GM12892 (cell line): Measurements from ENCODE around the gene PPFIA1.

Source experiments
- DNase-seq: peaks from one replicate; pipeline ENCODE4 v3.0.0; 2011; ENCODE audit not compliant: insufficient read length
- FAIRE-seq: peaks from 2 replicates; lab custom pipeline; 2011; peaks lifted over from hg19 to GRCh38; lab: Jason Lieb, UNC
- POLR2A ChIP-seq: IDR thresholded peaks from 2 replicates; pipeline ENCODE4 v1.6.1; 2011; ENCODE audit warnings: low read depth, low read length, control low read depth
- POLR2AphosphoS5 ChIP-seq: IDR thresholded peaks from 2 replicates; pipeline ENCODE4 v1.6.1; 2011; ENCODE audit warnings: low read depth, low read length, control low read depth
- TAF1 ChIP-seq: IDR thresholded peaks from 2 replicates; pipeline ENCODE4 v1.6.1; 2011; ENCODE audit warnings: low read depth, mild to moderate bottlenecking, control low read depth, low read length, borderline replicate concordance

Gene PPFIA1

DNA sequence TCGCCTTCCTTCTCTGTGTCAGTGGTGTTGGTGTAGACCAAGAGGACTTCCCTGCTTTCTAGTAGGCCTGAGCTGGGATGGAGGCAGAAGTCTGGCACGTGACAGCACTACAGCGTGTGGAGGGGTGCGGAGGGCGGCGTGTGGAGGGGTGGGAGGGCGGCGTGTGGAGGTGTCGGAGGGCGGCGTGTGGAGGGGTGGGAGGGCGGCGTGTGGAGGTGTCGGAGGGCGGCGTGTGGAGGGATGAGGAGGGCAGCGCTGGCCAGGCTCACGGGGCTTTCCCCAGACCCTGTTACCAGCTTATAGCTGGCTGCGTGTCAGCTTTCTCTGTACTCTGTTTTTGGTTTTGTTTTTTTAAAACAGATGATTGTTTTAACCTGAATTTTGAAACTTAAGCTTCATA, 82.1 kb downstream of the PPFIA1 start:
- DNase-seq (no peak), FAIRE-seq (no peak)
- TF ChIP-seq POLR2AphosphoS5 (no peak), POLR2A (no peak), TAF1 (no peak)

DNA sequence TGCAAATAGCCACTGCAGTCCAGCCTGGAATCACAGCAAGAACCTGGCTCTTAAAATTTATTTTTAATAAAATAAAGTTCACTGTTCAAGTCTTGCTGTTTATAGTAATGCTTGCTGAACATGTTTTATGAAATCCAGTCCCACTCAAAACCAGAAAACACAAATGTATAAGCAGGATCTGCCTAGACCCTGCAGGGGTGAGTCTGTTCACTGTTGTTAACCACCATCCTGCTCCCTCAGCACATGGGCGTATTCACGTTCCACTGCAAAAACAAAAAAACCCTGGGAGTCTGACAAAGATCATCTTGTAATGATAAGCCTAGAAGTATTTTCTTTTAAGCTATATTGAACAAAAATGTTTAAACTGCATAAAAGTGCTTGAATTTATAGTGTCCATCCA, 82.8 kb downstream of the PPFIA1 start:
- FAIRE-seq, result no peak
- TF ChIP-seq POLR2A (no peak), POLR2AphosphoS5 (no peak), TAF1 (no peak)
- no peak for DNase-seq

DNA sequence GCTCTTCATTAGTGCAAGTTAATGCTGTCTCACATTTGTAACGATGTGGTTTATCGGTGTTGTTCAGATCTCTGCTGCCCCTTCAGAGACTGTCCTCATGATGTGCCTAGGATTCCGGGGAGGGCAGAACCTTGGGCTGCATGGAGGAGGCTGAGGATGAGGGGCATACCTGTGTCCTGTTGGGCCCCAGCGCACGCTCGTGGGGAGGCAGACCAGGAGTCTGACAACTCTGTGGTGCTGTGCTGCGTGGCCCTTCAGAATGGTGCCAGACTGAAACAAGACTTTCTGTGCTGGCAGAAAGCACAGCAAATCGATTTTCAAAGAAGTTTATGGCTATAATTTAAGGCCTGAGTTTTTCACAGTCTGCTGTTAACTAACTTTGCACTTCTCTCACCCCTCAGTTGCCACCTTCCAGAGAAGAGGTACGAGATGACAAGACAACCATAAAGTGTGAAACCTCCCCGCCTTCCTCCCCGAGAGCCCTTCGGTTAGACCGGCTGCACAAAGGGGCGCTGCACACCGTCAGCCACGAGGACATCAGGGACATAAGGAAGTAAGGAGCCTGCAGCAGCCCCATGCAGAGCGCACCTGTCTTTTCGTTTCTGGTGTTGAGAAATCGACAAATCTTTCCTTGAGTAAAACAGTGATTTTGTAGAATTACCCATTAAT, 83.5 kb downstream of the PPFIA1 start:
- TF ChIP-seq POLR2AphosphoS5 (no peak), TAF1 (no peak), POLR2A (no peak)
- no peak for DNase-seq
- FAIRE-seq, result no peak

DNA sequence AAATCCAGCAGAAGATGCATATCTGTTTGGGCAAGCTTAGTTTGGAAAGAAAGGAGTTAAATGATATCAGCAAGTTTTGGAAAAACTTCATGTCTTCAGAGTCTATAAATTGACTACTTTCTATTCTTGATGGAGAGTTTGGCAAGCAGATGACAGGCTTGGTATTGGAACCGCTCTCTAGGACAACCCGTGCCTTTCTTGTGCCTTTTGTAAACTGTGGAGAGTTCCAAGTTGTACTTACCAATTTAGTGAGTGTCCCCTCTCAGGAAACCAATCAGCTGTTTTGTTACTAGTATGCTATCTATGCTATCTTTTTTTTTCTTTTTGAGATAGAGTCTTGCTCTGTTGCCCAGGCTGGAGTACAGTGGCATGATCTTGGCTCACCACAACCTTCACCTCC, 84.1 kb downstream of the PPFIA1 start:
- TF ChIP-seq TAF1 (no peak), POLR2A (no peak), POLR2AphosphoS5 (no peak)
- FAIRE-seq (no peak), DNase-seq (no peak)

DNA sequence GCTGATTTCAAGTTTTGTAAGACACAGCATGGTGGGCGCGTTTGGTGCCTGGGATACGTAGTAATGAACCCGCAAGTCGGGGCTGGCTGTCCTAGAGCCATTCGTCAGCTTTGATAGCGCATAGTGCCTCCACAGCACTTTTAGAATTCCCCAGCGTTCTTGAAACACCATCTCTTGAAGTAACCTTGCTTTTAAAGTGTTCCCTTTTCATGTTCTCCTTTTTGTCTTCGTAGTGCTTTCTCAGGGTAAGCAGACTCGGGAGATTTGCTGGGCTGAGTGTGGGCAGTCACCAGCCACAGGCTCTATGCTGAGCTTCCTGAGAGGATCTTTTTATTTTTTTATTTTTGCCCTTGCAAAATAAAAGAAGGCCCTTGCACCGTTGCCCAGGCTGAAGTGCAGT, 88.3 kb downstream of the PPFIA1 start:
- TF ChIP-seq TAF1 (no peak), POLR2A (no peak), POLR2AphosphoS5 (no peak)
- FAIRE-seq, result no peak
- no peak for DNase-seq

DNA sequence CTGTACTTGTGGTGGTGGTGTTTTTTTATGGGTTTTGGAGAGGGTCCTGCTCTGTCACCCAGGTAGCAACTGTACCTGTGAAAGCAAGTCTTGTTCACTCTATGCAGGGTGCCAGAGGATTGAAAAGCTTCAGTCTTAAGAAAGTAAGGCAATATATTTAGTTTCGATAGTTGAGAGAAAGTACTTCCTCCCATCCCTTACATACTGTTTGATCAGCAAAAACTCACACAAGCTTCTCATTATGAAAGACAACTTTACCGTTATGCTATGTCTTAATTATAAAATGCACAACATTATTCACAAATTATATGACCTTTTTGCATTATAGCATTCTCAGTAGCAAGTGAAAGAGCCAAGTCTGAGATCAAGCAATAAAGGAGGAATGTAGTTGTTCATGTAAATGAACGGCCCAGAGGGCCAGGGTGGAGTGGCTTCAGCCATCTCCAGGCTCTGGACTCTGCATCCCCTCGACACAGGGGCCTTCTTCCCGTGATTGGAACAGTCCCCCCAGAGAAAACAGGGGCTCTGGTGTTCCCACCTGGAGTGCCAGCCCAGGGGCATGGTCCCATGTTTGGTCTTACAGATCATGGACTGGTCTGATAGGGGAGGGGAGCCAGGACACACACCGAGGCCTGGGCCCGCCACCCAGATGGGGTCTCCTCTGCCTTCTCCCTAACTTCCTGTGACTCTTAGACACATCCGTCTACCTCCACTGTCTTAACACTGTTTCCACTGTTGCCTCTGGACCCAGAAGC, 89.1 kb downstream of the PPFIA1 start:
- TF ChIP-seq POLR2AphosphoS5 (no peak), TAF1 (no peak), POLR2A (no peak)
- FAIRE-seq, result no peak
- no peak for DNase-seq

DNA sequence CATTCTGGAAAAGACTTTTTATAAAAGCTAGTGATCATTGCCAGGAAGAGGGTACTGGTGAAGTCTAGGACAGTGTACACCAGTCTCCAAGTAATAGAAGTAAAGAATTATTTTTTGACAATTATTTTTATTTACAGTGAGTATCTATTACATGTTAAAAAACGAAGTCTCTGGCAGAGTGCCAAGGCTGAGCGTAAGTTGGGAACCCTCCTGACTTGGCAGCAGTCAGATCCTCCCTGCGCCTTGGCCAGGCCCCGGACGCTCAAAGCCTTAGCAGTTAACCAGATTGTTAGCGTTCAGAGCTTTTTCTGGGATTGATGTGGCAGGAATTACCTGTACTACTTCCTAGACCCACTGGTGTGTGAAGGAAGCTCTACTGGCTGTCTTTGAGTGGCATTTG, 89.7 kb downstream of the PPFIA1 start:
- TF ChIP-seq POLR2A (no peak), POLR2AphosphoS5 (no peak), TAF1 (no peak)
- DNase-seq, result no peak
- no peak for FAIRE-seq

DNA sequence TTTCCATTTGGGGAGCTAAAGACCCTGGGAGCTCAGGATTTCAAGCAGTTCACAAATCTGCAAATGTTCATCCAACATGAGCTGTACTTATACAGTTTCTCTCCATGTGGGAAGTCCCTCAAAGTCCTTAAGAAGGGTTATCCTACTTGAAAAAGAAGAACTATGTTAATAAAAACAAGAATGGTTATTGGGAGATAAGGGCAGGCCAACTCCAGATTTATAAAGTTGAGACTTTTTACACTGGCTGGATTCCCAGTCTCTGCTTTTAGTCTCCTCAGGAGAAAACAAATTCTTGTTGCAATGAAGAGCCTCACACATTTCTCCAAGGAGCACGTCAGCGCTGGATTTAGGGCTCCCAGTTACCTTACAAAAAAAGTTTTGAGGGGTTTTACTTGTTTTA, 93.7 kb downstream of the PPFIA1 start:
- DNase-seq (no peak), FAIRE-seq (no peak)
- TF ChIP-seq POLR2AphosphoS5, result no peak
- TF ChIP-seq TAF1, result no peak
- TF ChIP-seq POLR2A, result no peak

DNA sequence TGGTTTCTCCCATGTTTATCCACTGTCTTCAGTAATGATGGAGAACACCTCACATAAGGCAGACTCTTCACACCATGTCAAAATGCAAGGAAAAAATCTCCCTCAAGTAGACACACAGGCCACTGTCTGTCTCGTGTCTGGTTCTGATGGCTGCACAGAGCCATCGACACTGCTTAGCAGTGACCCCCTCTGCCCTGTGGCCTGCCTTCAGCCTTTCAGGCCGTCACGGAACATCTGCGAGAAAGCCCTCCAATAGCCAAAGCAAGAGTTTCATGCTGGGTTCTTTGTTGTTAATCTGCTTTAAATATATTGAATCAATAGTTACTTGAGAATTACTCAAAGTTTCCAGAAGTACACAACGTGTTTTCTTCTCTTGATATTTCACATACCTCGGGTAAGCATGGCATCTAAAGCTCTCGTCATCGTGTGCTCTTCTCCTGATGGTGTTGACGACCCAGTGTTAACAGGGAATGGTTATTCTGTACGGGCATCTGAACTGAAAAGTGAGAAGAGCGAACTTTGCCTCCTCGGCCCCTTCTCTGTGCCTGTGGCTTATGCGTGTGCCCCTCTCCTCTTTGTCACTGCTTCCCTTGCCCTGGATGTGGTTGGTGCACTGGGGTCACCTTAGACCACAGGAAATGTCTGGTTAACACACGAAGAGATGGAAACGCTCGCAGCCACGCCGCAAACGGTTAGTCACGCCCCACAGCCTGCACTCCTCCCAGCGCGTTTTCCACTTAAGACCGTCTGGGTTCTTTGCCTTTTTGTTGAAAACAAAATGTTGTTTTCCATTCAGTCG, 94.5 kb downstream of the PPFIA1 start:
- DNase-seq (no peak), FAIRE-seq (no peak)
- TF ChIP-seq TAF1, result no peak
- no peak for TF ChIP-seq POLR2AphosphoS5
- TF ChIP-seq POLR2A, result no peak

DNA sequence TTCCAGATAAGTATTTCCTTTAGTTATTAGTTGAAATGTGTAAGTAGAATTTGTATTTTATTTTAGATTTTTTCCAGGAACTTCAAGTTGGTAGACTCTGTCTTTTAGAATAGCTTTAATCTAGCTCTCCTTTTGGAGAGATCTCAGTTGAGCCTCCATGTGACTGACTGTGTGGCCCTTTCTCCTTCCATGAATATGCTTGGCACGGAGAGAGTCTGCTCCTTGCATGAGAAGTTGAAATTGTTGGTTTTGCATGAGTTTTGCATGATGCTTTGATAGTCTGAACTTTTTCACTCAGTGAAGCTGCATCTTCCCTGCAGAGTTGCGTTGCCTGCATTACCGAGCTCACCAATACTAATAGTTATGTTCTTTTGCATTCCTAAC, 95.0 kb downstream of the PPFIA1 start:
- DNase-seq, result no peak
- peak; percentile 27 for FAIRE-seq
- TF ChIP-seq POLR2AphosphoS5 (no peak), POLR2A (no peak), TAF1 (no peak)

DNA sequence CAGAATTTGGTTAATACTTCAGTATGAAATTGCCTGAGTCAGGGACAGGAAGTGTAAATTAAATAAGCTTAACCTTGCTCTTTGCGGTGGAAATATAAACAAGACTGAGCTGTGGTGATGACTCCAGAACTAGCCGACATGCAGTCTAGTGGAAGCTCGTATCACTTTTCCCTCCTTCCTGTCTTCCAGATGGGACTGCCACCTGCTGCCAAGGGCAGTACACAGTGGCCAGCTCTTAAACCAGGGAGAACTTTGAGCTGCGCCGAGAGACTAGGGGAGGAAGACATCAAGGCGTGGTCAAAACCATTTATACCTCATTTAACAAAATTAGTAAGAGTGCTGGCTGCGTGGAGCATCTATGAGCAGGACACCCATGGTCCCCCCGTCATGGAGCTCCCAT, 96.6 kb downstream of the PPFIA1 start:
- FAIRE-seq (no peak), DNase-seq (no peak)
- TF ChIP-seq POLR2A (no peak), POLR2AphosphoS5 (no peak), TAF1 (no peak)
